AG04450 (cell line): ENCODE measurements around the gene CDC42EP5. TPM values are rescaled to one million over a fixed set of nuclear protein-coding genes. Genes with fewer than 3 reads are reported as not detected.
"Not testable (repeated sequence)": the region's sequence is repeated elsewhere in the genome, so short reads cannot be mapped to it uniquely, and the experiment has no call there.

Experiments
- CTCF ChIA-PET: fragments of 300-600, 350-600 bp; formaldehyde crosslinking; extraction: SDS; loops from one replicate; lab custom pipeline; 2022; ENCODE audit warnings: antibody characterized with exemption, inconsistent platforms; lab: Charles Lee
- POLR2A ChIA-PET: fragments of 350-600 bp; formaldehyde crosslinking; extraction: SDS; loops from one replicate; lab custom pipeline; 2021; ENCODE audit warnings: antibody characterized with exemption, inconsistent platforms; lab: Yijun Ruan, JAX
- DNase-seq: peaks from one replicate; pipeline ENCODE4 v3.0.0-alpha.2; 2011; ENCODE audit warnings: low read depth, low spot score
- H3K27ac ChIP-seq: one replicate; pipeline ENCODE4 v1.5.1; 2012; ENCODE audit warnings: low read depth, low read length, control low read depth
- H3K27me3 ChIP-seq: one replicate; pipeline ENCODE4 v1.6.0; 2012; ENCODE audit warnings: low read length; ENCODE audit not compliant: control insufficient read depth, insufficient read depth
- H3K4me3 ChIP-seq: 2 replicates; pipeline ENCODE4 v1.5.1; 2011; ENCODE audit warnings: mild to moderate bottlenecking, low read depth, low read length, control low read depth
- H3K9me3 ChIP-seq: 2 replicates; pipeline ENCODE4 v1.5.1; 2012; ENCODE audit warnings: low read length; ENCODE audit not compliant: control insufficient read depth, insufficient read depth
- CTCF ChIP-seq: IDR thresholded peaks from 2 replicates; pipeline ENCODE4 v1.5.1; 2011; ENCODE audit warnings: low read depth, low read length, control low read depth, inconsistent platforms
- polyA plus RNA-seq: library from polyadenylated mRNA; depleted of rRNA; stranded (reverse); fragments of >200 nt; gene quantifications from 2 replicates; pipeline ENCODE4 v1.2.3, GENCODE V29; 2011

CDC42EP5 gene
- polyA plus RNA-seq, 1 experiment, result 12.3 TPM

GRCh38 chr19:54506079-54506478 is 33.0 kb upstream of the CDC42EP5 start:
- ChIA-PET CTCF (interaction anchor here (1.3 kb wide), 1 partner anchor 25 kb away, joined by 3 read pairs; no protein-coding TSS in a partner anchor), POLR2A (no interaction called here)
- peaks cover 22% of the 10 kb centered on the region for H3K9me3 ChIP-seq
- DNase-seq, result no peak
- TF ChIP-seq CTCF, result no peak
- H3K27ac ChIP-seq, result no peak overlapping the region
- no peaks in the 10 kb centered on the region for H3K27me3 ChIP-seq
- no peak overlapping the region for H3K4me3 ChIP-seq

DNA sequence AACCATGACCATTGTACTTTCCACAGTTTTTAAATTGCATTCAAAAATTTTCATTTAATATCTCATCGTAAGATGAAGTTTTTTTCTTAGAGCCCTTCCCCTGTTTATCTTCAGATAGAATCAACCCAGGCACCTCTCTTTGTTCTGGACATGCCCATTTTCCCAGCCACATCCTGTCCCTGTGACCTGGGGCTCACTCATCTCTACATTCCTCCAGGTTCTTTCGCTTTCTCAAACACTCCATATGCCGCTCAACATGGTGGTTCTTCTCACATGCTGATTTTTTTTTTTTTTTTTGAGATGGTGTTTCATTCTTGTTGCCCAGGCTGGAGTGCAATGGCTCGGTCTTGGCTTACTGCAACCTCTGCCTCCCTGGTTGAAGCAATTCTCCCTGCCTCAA is 32.4 kb upstream of the CDC42EP5 start:
- H3K27ac ChIP-seq, H3K4me3 ChIP-seq, DNase-seq, H3K27me3 ChIP-seq, POLR2A ChIA-PET: not testable (repeated sequence)
- peaks cover 27% of the 10 kb centered on the region for H3K9me3 ChIP-seq
- CTCF ChIA-PET, result interaction anchor here (1.3 kb wide), 1 partner anchor 24 kb away, joined by 3 read pairs; no protein-coding TSS in a partner anchor

DNA sequence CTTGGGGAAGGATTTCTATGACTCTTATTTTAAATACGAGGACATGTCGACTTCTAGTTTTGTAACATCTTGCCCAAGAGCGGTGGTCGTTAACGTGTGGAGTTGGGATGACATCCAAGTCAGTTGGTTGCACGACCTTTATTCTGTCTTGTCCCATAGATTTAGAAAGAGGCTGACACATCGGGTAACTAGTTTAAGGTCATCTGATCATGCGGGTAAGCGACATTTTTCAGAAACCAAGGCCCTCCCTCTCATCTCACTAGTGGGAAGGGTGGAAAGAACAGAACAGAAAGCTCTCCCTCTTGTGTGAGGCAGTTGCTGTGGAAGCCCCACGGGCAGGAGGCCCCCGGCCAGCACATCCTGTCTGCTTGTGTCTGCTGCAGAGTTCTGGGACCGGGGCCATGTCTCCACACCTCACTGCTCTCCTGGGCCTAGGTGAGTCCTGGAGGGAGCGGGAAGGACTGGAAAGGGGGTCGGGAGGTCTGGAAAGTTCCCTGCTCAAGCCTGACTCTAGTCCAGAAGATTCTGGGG is 29.5 kb upstream of the CDC42EP5 start, which contains the start of gene LAIR2:
TSS of gene LAIR2 (plus strand) at position 314 of the 531 bp plus-strand sequence. CDS start at position 402, 88 bp downstream.
- H3K27ac ChIP-seq, result no peak within 1 kb of the TSS
- H3K27me3 ChIP-seq, result no peaks in the 10 kb centered on the region
- no peak within 1 kb of the TSS for H3K4me3 ChIP-seq
- no peak for DNase-seq
- no peak for TF ChIP-seq CTCF
- CTCF ChIA-PET, result interaction anchor here (1.1 kb wide), 1 partner anchor 21 kb away, joined by 5 read pairs; no protein-coding TSS in a partner anchor
- peaks cover 19% of the 10 kb centered on the region for H3K9me3 ChIP-seq
- POLR2A ChIA-PET, result no interaction called here

GRCh38 chr19:54498451-54498772 is 25.3 kb upstream of the CDC42EP5 start:
- H3K27ac ChIP-seq, H3K9me3 ChIP-seq, H3K27me3 ChIP-seq, H3K4me3 ChIP-seq, CTCF ChIA-PET, DNase-seq, POLR2A ChIA-PET: not testable (repeated sequence)

GRCh38 chr19:54497747-54498450 is 24.8 kb upstream of the CDC42EP5 start:
- CTCF ChIA-PET, H3K27me3 ChIP-seq: not testable (repeated sequence)

GRCh38 chr19:54495284-54495683 is 22.2 kb upstream of the CDC42EP5 start:
- CTCF ChIA-PET, H3K27me3 ChIP-seq, H3K27ac ChIP-seq, POLR2A ChIA-PET, DNase-seq, H3K4me3 ChIP-seq, H3K9me3 ChIP-seq: not testable (repeated sequence)

More at GRCh38 chr19:54497747-54498450, 24.8 kb upstream of the CDC42EP5 start:
- DNase-seq, H3K27ac ChIP-seq, H3K4me3 ChIP-seq, POLR2A ChIA-PET: not testable (repeated sequence)
- H3K9me3 ChIP-seq, result peaks cover 11% of the 10 kb centered on the region

DNA sequence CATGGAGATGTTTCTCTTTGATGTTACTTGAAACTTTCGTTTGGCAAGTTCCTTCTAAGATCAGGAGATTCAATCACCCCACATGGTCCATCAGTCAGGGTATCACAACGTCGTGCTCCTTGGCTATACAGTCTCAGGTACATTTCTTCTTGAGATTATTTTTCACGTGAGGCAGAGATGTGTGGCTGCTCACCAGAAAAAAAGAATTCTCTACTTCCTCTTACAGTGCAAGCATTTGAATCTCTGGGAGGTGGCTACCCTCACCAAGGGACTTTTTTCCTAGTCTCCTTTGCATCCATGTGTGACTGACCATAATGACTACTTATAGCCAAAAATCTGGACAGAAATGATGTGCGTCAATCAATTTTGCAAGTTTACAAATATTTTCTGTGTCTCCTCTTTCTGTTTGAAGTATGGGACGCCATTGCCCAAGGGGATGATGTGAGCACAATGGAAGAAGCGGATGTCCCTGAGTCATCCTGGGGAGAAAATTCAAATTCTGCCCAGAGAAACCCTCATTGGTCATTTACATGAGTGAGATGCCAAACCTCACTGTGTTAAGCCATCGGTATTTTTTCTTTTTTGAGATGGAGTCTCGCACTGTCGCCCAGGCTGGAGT is 21.0 kb upstream of the CDC42EP5 start:
- CTCF ChIA-PET, result no interaction called here
- H3K9me3 ChIP-seq, result peaks cover 6% of the 10 kb centered on the region
- H3K4me3 ChIP-seq, result no peak overlapping the region
- no peak overlapping the region for H3K27ac ChIP-seq
- H3K27me3 ChIP-seq, result no peaks in the 10 kb centered on the region
- DNase-seq, result no peak
- no peak for TF ChIP-seq CTCF
- POLR2A ChIA-PET, result no interaction called here

- H3K4me3 ChIP-seq, CTCF ChIA-PET, H3K27ac ChIP-seq, DNase-seq, H3K27me3 ChIP-seq, POLR2A ChIA-PET, H3K9me3 ChIP-seq: not testable (repeated sequence)
These were observed 20.0 kb upstream of the CDC42EP5 start for GRCh38 chr19:54493056-54493455.
